H1 (cell line): Measurements from ENCODE around the gene CACNG4. TPM values are rescaled to one million over a fixed set of nuclear protein-coding genes. Genes with fewer than 3 reads are reported as not detected.

ENCODE experiments used
- HDAC6 ChIP-seq: IDR thresholded peaks from one replicate; pipeline ENCODE4 v1.7.1; 2012; ENCODE audit warnings: low read depth, mild to moderate bottlenecking, inconsistent platforms, low read length, moderate library complexity
- RXRA ChIP-seq: IDR thresholded peaks from 2 replicates; pipeline ENCODE4 v1.6.1; 2011; ENCODE audit warnings: low read depth, mild to moderate bottlenecking, low read length, moderate library complexity; ENCODE audit not compliant: insufficient read depth
- SIX5 ChIP-seq: IDR thresholded peaks from 2 replicates; pipeline ENCODE4 v1.6.1; 2011; ENCODE audit warnings: mild to moderate bottlenecking, low read depth, low read length
- polyA plus RNA-seq, 7 experiments: library from polyadenylated mRNA; depleted of rRNA in 3 of 7; stranded (reverse) in 5 of 7; unstranded in 2 of 7; fragments of >200 nt in 5 of 7; fragments of 200-250 nt in 2 of 7; gene quantifications; 1 replicate in 5 of 7; 2 replicates in 1 of 7; 4 replicates in 1 of 7; pipeline versions ENCODE4 v1.2.1 to v1.2.3, GENCODE V29; 2011 to 2013; ENCODE audit warnings: missing spikeins in 2 of 7, mixed read lengths in 2 of 7
- total RNA-seq: library from RNA; stranded (reverse); fragmentation: NEBNext Ultra II Directional; extraction: Animal tissue kit (Norgen Biotek cat#: 25700); gene quantifications from 2 replicates; pipeline ENCODE4 v1.2.1, GENCODE V29; 2021
- TF ChIP-seq, protein P1 (sequence below): IDR thresholded peaks from 2 replicates; pipeline ENCODE4 v1.6.1; 2011; ENCODE audit warnings: low read depth, mild to moderate bottlenecking, low read length; ENCODE audit not compliant: insufficient read depth

CACNG4 gene
- total and polyA plus RNA-seq, 2 of the 8 experiments (the other 6 are each of a cell fraction or from before 2014, with no cell fraction given): 3.6 to 5.6 TPM

DNA sequence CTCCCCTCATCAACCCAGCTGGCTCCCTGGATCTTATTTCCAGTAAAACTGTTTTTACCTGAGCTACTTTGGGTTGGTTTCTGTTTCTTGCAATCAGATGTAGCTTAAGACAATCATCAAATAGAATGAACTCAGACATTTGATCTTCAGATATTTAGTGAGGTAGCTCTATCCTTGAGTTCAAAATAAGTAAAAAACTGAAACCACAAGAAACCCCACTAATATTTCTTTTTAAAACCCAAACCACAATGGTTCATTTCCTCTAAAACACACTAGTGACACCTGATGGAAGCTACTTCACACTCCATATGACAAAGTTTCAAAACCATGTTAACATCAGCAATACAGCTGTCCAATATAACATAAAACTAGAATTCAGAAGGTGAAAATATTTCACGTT lies 117.6 kb downstream of the CACNG4 start (continued):
- TF ChIP-seq RXRA (no peak), SIX5 (no peak), HDAC6 (no peak)
- TF ChIP-seq, protein P1, sequence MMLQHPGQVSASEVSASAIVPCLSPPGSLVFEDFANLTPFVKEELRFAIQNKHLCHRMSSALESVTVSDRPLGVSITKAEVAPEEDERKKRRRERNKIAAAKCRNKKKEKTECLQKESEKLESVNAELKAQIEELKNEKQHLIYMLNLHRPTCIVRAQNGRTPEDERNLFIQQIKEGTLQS: no peak

Other genes starting within 250 kb of the CACNG4 start
- 1.3 and 2.2 TPM in 2 replicates for gene CACNG5, start 129.6 kb upstream of the CACNG4 start, total RNA-seq
- 3.1 and 4.1 TPM in 2 replicates for gene CACNG5, start 129.6 kb upstream of the CACNG4 start, polyA plus RNA-seq (2011; rRNA removed)
- not detected in 2 replicates for gene CACNG1, start 79.8 kb downstream of the CACNG4 start, total RNA-seq
- gene CACNG1, start 79.8 kb downstream of the CACNG4 start, polyA plus RNA-seq (2011; rRNA removed): 0.13 TPM in 1 of 2 replicates, not detected in the other